Adipose tissue (tissue), 3 donors: ENCODE measurements around the gene FGGY. TPM values are rescaled to one million over a fixed set of nuclear protein-coding genes. Genes with fewer than 3 reads are reported as not detected.
"Not testable (repeated sequence)": the region's sequence is repeated elsewhere in the genome, so short reads cannot be mapped to it uniquely, and the experiment has no call there.

Experiments used
- H3K27ac ChIP-seq: one replicate; pipeline ENCODE4 v1.5.1; 2013; ENCODE audit warnings: low read depth, low read length
- WGBS, 3 donors: extraction: QIAGEN DNeasy Blood & Tissue Kit; methylation state at CpG; one replicate each; pipeline ENCODE4 v1.1.7; 2013; 5-methylcytosine and 5-hydroxymethylcytosine counted together
- polyA plus RNA-seq, 3 donors: library from polyadenylated mRNA; stranded (reverse); fragments of 200-250 nt; gene quantifications; one replicate each; pipeline ENCODE4 v1.2.3, GENCODE V29; 2013
- donor health status: healthy with polysubstance abuse.
- donor health status: Bipolar disorder and iron deficiency.
- donor health status: healthy.

FGGY gene
- polyA plus RNA-seq, 3 donors, result 6.3 to 13.4 (median 12.8) TPM

DNA sequence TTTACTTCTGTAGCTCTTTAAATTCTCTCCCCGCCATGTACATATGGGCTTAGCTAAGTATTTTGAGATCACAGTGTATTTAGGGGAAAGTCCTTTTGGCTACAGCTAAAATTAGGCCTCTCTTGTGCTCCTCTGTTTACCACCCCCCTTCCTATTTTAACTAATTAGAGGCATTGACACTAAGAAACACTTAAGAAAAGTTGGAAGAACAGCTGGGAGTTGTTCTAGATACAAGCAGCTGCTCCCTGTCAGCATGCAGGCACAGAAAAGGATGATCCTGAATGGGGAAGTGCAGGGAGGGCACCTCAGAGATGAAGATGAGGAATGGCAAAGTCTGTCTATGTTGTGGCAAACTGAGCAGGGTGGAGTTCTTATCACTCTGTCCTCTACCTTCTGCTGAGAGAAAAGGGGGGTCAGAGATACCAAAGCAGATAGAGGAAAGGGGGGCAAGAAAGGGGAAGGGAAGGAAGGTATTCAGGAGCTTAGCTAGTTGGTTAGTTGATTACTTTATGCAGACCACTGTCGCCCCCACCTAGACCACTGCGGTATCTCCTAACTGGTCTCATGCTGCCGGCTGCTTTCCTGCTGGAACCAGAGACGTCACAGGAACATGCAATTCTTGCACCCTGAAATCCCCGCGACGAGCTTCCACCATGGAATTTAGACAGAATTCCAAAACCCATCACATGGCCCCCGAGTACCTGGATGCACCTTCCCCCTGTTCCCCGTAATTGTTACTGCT is 435.5 kb downstream of the FGGY start:
- WGBS, 3 donors, result 87 to 92% (median 88%) methylated on average over 10 of the region's 10 CpGs

DNA sequence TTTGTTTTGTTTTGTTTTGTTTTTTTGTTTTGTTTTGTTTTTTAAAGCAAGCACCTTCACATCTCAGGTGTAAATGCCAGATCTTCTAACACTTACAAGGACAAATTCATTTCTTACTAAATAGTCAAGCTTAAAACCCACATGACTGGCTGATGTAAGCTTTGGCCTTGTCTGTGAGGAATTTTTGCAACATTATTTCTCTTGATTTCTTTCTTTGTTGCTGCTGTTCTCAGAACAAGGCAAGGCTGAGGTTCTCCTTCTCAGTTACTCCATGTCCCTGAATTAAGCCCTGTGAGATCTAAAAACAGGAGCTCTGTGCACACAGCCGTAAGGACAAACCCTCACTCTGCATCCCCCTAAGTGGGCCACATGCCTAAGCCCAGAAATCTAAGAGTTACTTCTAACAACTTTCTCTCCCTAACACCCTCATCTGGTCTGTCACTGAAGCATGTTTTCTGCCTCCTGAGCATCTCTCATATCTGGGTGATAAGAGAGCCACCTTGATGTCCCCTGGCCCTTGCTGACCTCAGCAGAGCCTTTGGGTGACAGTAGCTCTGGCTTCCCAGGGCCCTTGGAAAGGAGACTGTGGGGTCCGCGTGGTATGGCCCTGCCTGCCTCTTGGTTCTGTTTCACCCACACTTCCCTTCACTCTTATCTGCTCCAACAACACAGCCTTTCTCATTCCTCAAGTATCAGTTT is 436.7 kb downstream of the FGGY start:
- 85 to 96% (median 87%) methylated on average over 3 of the region's 3 CpGs for WGBS, 3 donors
- H3K27ac ChIP-seq, result no peak overlapping the region

More for the DNA sequence above, 435.5 kb downstream of the FGGY start:
- H3K27ac ChIP-seq, result peak overlapping the region; percentile 2

DNA sequence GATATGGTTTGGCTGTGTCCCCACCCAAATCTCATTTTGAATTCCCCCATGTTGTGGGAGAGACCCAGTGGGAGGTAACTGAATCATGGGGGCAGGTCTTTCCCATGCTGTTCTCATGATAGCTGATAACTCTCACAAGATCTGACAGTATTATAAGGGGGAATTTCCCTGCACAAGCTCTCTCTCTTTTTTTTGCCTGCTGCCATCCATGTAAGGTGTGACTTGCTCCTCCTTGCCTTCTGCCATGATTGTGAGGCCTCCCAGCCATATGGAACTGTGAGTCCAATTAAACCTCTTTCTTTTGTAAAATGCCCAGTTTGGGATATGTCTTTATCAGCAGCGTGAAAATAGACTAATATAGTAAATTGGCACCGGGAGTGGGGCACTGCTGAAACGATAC is 439.0 kb downstream of the FGGY start:
- WGBS, 3 donors, result 87 to 98% (median 97%) methylated on average over 3 of the region's 3 CpGs
- H3K27ac ChIP-seq, result not testable (repeated sequence)

DNA sequence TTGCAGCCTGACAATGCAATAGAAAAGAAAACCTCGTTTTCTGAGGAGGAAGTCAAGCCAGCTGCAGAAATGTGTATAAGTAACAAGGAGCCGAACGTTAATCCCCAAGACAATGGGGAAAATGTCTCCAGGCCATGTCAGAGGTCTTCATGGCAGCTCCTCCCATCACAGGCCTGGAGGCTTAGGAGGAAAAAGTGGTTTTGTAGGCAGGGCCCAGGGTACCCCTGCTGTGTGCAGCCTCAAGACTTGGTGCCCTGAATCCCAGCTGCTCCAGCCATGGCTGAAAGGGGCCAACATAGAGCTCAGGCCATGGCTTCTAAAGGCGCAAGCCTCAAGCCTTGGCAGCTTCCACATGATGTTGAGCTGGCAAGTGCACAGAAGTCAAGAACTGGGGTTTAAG is 439.9 kb downstream of the FGGY start:
- WGBS, 3 donors, result 90 to 96% (median 93%) methylated on average over 4 of the region's 4 CpGs
- H3K27ac ChIP-seq, result no peak overlapping the region

DNA sequence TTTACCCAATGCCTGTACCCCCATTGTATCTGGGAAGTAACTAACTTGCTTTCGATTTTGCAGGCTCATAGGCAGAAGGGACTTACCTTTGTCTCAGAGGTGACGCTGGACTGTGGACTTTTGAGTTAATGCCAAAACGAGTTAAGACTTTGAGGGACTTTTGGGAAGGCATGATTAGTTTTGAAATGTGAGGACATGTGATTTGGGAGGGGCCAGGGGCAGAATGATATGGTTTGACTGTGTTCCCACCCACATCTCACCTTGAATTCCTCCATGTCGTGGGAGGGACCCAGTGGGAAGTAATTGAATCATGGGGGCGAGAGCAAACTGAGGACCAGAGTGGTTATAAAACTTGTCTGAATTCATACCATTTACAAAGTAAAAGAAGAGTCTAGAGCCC is 440.7 kb downstream of the FGGY start:
- 53 to 93% (median 89%) methylated on average over 5 of the region's 5 CpGs for WGBS, 3 donors
- no peak overlapping the region for H3K27ac ChIP-seq

DNA sequence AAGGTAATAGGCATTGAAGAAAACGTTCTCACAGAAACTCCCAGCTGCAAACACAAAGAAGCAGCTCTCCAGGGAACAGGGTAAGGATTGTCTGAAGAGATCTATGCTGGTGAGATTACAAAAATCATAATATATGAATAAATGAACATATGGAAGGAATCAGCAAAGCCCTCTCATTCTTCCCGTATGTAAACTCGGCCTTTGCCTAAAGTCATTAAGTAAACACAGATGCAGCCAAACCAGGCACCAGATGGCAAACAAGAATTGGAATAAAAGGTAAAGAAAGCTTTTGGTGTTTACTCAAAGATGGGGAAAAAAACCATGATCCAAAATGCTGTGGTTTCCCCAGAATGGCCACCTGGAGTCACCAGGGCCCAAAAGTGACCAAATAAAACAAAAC is 441.3 kb downstream of the FGGY start:
- H3K27ac ChIP-seq, result no peak overlapping the region
- 22 to 90% (median 83%) methylated on average over 3 of the region's 3 CpGs for WGBS, 3 donors

DNA sequence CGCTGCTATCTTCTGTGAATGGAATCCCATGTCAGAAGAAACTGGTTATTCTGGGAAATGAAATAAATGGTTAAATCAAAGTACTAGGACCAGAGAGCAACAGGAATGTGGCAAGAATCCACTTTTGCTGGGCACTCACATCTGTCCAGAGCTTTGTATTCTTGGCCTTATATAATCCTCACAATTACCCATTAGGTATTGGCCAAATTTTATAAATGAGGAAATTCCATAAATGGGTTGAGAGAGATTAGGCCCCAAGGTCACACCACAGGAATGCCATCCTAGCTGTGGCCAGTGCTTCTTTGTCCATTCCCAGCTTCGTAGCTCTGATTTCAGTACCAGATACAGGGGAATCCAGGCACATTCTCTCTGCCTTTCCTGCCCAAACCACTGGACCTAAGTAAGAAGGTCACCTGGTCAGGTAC is 441.7 kb downstream of the FGGY start:
- WGBS, 3 donors, result 58 to 94% (median 82%) methylated on average over 2 of the region's 2 CpGs
- H3K27ac ChIP-seq, result no peak overlapping the region

DNA sequence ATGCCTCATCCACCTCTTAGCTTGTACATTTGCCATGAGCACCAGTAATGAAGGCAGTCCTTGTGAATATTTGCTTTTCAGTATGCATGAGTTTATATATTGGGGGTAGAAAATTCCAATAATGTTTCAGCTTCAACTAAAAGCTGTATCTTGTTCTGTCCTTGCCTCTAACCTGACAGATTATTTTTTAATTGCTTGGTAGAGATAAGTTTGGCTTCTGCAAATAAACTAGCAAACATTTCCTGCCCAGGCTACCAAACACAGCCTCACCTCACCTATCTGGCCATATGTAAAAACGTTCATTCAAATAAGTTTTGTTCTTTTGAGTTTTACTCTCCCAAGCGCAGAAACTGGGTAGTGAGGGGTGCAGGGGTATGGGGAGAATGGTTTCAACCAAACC is 442.2 kb downstream of the FGGY start:
- no peak overlapping the region for H3K27ac ChIP-seq
- WGBS, 3 donors, result 49 to 87% (median 85%) methylated on average over 2 of the region's 2 CpGs

DNA sequence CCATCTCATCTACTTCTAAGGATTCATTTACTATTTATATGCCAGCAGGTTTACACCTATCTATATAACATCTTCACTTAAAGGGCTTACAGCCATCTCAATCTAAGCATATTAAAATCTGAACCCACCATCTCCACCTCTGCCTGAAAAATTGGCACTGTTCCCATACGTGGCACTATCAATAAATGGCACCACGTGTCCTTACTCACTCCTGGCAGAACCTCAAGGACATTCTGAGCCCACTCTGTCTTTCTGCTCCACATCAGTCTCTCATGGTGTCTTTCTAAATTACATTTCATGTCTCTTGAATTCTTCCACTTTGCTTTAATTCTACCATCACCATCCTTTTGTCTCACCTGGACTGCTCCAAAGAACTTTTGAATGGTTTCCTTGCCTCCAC is 445.6 kb downstream of the FGGY start:
- no peak overlapping the region for H3K27ac ChIP-seq
- WGBS, 3 donors, result 25 to 75% (median 66%) methylated on average over 2 of the region's 2 CpGs

DNA sequence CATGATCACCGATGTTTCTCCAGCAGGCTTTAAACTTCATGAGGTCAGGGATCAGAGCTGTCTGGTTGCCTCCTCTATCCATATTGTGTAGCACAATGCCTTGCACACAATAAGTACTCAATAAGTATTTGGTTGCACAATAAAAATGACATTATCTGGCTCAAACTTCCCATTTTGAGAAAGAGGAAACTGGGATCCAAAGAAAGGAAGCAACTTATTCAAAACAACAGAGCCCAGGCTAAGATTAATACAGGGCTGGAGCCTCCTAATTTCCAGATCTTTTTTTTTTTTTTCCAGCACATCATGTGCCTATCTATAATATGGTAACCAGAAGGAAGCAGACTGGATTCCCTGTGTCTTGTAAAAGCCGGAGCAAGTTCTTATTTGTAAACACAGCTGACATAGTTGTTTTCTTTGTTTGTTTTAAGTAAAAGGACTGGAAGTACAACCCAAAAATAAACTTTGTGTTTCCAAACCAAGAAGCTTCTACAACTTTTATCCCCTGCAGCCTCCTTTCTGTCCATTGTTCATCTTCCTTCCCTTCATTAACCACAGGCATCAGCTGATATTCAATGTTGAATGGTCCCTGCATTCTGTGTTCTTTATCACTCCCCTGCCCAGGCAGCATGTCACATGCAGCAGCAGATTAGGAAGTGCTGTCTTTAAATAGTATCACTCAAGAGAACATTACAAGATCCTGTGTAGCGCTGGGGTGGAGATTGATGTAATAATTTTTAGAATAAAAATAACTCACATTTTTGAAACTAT is 446.6 kb downstream of the FGGY start:
- 30 to 68% (median 32%) methylated on average over 3 of the region's 3 CpGs for WGBS, 3 donors
- no peak overlapping the region for H3K27ac ChIP-seq

DNA sequence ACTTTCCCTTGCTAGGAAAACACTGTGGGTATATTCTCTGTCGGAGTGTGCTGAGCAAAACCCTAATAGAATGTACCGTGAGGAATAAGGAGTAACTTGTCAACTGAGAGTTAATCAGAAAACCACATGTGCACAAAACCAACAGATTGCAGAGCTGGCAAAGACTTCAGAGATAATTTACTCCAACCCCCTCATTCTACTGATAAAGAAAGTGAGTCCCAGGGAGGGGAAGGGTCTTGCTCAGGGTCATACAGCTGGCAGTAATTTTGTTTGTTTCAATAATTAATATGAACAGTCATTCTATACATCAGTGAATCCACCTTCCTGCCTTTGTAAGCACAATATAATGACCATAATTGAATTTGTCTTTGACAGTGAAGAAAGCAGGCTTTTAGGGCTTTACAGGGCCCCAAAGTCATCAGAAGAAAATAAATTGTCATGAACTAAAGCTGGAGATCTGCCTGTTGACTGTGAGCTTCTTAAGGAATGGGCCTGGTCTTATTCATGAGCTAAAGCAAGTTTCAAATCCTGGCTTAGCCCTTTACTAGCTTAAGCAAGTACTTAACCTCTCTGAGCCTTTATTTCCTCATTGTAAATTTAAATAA is 450.6 kb downstream of the FGGY start:
- 15 to 71% (median 62%) methylated on average over 2 of the region's 2 CpGs for WGBS, 3 donors
- no peak overlapping the region for H3K27ac ChIP-seq

DNA sequence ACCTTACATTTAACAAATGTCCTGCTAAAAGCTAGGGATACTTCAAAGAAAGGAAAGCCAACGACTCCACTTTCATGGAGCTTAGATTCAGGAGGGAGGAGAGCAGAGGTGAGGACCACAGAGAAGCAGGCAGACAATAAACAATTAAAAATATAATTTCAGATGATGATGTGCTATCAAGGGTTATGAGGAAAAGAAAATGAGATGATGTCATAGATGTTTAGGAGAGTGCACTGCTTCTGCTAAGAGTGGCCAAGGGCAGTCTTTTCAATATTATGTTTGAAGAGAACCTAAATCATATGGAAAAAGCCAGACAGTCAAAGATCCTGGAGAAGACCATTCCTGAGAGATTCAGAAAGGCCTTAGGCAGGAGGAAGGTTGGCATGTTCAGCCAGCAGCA is 451.2 kb downstream of the FGGY start:
- no peak overlapping the region for H3K27ac ChIP-seq
- 48 to 92% (median 78%) methylated on average over 1 of the region's 1 CpG for WGBS, 3 donors

DNA sequence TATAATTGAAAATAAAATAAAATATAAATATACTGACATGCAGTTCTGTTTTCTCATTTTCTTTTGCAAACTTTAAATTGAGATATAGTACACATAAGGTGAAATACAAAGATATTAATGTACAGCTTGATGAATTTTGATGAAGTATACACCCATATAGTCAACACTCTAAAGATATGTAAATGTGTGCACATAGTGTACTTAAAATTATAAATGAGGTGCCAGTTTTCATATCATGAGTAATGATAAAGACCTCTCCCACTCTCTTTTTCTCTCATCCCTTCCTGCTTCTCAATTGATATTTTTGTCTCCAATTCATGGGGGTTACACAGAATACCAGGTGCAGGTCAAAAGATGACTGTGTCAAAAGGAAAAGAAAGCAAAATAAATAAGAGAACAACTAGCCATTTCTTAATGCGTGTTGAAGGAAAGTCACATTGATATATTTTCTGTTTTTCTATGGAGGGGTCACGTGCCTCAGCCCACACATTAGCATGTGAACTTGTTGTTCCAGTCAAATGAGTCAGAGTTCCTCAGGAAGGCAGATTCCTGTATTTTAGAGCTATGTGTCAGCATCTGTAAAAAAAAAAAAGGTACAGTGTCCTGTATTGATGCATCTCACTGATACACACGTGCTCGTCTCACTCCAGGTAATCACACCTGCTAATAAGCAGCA is 453.6 kb downstream of the FGGY start:
- no peak overlapping the region for H3K27ac ChIP-seq
- WGBS, 3 donors, result 42 to 80% (median 60%) methylated on average over 4 of the region's 4 CpGs

DNA sequence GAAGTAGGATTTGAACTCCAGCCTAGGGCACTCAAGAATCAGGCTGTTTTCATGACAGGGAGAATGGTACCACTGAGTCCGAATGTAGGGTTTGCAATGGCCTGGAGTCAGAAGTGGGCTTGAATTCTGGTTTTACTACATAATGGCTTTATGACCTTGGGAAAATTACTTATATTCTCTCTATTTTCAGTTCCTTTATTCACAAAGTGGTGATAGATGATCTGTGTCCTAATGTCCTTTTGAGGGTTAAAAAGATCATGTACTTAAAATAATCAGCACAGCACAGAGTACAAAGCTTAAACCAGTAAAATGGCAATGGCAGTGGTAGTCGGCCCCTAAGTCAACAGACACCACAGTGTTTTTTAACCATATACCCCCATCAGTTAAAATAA is 454.1 kb downstream of the FGGY start:
- WGBS, 3 donors, result 78 to 85% (median 83%) methylated on average over 2 of the region's 2 CpGs

DNA sequence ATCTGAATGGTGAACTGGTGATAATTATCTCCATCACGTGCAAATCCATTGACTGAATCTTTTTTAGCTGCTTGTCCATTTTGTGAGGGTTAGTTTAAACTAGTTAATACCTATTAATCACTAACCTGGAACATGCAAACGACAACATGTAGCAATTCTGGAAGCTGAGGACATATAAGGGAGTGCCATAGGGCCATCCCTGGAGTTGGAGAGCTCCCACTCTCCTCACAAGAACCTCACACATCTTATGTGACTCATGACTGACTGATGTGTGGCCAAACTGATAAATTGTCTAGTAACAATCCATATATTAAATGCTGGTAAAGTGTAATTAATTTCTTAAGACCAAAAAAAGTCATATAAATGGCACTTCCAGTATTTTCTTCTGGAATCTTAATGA is 454.9 kb downstream of the FGGY start:
- 79 to 97% (median 88%) methylated on average over 2 of the region's 2 CpGs for WGBS, 3 donors
- H3K27ac ChIP-seq, result no peak overlapping the region

More for the DNA sequence above, 454.1 kb downstream of the FGGY start:
- H3K27ac ChIP-seq, result no peak overlapping the region

DNA sequence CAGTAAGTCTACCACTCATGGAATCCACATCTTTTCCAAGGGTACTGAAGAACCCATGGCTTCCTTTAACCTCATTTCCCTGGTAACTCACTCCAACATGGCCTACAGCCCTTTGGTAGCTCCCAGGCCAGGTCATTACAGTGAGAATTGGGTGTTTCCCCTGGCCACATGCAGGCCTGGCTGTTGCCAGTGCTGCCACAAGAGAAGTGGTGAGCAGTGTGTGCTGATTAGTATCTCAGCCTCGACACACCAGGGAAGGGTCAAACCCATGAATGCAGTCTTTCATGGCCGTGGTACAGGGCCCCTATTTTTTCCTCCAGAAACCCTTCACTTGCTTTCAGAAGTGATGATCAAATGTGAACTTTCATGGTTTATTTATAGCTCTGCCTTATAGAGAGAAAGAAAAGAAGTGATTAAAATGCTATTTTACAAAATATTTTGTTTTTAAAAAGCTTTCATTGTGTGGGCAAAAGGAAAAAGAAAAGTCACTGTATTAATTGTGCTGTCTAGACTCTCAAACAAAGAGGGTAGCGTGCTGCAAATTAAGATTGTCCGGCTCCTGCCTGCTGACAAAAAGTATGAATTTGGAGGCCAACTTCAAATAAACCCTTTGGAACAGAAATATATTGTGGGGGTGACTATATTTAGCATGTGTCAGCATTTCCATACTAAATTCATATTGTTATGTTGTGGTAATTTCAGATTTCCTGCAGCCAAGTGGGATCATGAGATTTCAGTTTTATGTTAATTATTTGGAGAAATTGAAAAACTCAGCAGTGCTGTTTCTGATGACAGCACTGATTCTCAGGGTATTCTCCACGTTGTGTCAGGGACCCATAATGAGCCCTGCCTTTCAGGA is 455.9 kb downstream of the FGGY start:
- WGBS, 3 donors, result 62 to 79% (median 71%) methylated on average over 5 of the region's 5 CpGs
- H3K27ac ChIP-seq, result no peak overlapping the region

DNA sequence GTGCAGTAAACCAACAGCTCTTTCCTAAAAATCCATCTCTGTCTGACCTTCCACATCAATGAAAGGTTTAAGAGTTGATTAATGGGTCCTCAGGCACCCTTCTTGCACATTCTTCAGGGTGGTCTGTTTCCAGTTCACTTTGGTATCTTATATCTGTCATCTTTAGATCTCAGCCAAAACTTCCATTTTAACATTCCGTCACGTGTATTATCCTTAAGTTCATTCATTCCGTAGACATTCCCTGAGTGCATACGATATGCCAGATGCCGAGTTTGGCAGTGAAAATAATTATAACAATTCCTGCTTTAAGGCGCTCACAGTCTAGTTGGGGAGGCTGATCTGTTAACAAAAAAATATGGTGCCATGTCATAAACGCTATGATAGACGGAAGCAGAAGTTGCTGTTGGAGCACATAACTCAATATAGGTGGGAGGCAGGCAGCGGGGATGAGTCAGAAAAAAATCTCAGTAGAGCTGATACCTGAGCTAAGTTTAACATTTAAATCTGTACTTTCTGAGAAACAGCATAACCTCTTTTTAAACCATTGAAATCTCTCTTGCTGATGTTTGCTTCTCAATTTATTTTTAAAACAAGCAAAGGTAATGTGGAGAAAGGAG is 458.3 kb downstream of the FGGY start:
- H3K27ac ChIP-seq, result no peak overlapping the region
- WGBS, 3 donors, result 83 to 90% (median 89%) methylated on average over 9 of the region's 9 CpGs
